ENCODE measurements around the gene CDK14. TPM values are rescaled to one million over a fixed set of nuclear protein-coding genes. Genes with fewer than 3 reads are reported as not detected.

The CDK14 gene
- total and polyA plus RNA-seq, 4 donors, result 4.2 to 12.4 (median 7.4) TPM

GRCh38 chr7:90877201-90877600 is 281.1 kb downstream of the CDK14 start:
- Histone ChIP-seq H3K27ac (ENCODE audit: low read depth in 1 of 2, low read length in 2 of 2) (no peak overlapping the region), H3K27me3 (ENCODE audit: control insufficient read depth in 4 of 4, insufficient read depth in 4 of 4, low read length in 3 of 4) (no peaks in the 10 kb centered on the region), H3K36me3 (ENCODE audit: control insufficient read depth in 4 of 4, insufficient read depth in 3 of 4, low read depth in 1 of 4, low read length in 3 of 4) (peaks cover 0 to 5% (median 2%) of the 10 kb centered on the region in 4 donors), H3K9me3 (ENCODE audit: control insufficient read depth in 4 of 4, low read length in 3 of 4) (no peaks in the 10 kb centered on the region), H3K4me3 (ENCODE audit: low read depth in 1 of 3, low read length in 3 of 3) (no peak overlapping the region), H3K9ac (ENCODE audit: low read depth in 1 of 2, low read length in 2 of 2) (no peak overlapping the region), H3K4me1 (ENCODE audit: control insufficient read depth in 4 of 4, insufficient read depth in 4 of 4, low read length in 3 of 4) (no peaks in the 10 kb centered on the region)
- no peak for DNase-seq (ENCODE audit: low spot score)
- no peak for TF ChIP-seq HNF4G (IDR thresholded peaks at IDR 0.05)
- TF ChIP-seq, protein P1, sequence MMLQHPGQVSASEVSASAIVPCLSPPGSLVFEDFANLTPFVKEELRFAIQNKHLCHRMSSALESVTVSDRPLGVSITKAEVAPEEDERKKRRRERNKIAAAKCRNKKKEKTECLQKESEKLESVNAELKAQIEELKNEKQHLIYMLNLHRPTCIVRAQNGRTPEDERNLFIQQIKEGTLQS (IDR thresholded peaks at IDR 0.05), result no peak
- TF ChIP-seq TAF1 (conservative IDR thresholded peaks at IDR 0.05), result no peak
- TF ChIP-seq FOXA1 (IDR thresholded peaks at IDR 0.05), result no peak
- TF ChIP-seq EGR1 (IDR thresholded peaks at IDR 0.05; ENCODE audit: low read depth in 2 of 2), result no peak
- no peak for TF ChIP-seq GABPA (IDR thresholded peaks at IDR 0.05 in 1 of 2, conservative IDR thresholded peaks at IDR 0.05 in 1 of 2)
- TF ChIP-seq NR2F2 (IDR thresholded peaks at IDR 0.05), result no peak
- no peak for TF ChIP-seq ZBTB33 (IDR thresholded peaks at IDR 0.05)
- TF ChIP-seq RXRA (IDR thresholded peaks at IDR 0.05), result no peak
- no peak for TF ChIP-seq REST (IDR thresholded peaks at IDR 0.05)
- no peak for TF ChIP-seq RAD21 (IDR thresholded peaks at IDR 0.05)
- TF ChIP-seq, protein P2, sequence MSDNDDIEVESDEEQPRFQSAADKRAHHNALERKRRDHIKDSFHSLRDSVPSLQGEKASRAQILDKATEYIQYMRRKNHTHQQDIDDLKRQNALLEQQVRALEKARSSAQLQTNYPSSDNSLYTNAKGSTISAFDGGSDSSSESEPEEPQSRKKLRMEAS (IDR thresholded peaks at IDR 0.05), result no peak
- no peak for TF ChIP-seq HNF4A (conservative IDR thresholded peaks at IDR 0.05)
- 48% methylated on average over 2 of the region's 2 CpGs for WGBS

DNA sequence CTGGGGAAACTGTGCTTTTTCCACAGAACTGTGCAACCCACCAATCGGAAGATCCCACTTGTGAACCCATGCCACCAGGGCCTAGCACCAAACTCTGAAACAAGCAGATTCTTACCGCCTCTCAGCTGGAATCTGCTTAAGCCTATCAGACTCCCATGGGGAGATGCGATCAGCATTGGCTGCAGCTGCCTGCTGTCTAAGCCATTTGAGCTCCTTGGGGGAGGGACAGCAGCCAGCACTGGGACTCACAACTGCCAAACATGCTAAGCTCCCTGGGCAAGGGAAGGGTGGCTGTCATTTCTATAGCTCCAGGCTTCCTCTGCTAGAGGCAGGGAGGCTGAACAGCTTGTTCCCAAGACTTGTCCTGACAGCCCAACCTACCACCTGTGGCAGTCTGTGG is 283.8 kb downstream of the CDK14 start:
- no peaks in the 10 kb centered on the region for H3K4me1 ChIP-seq (ENCODE audit: control insufficient read depth in 4 of 4, insufficient read depth in 4 of 4, low read length in 3 of 4)
- 93% methylated on average over 3 of the region's 3 CpGs for WGBS
- H3K9me3 ChIP-seq (ENCODE audit: control insufficient read depth in 4 of 4, low read length in 3 of 4), result no peaks in the 10 kb centered on the region
- DNase-seq (ENCODE audit: low spot score), result no peak
- no peak overlapping the region for H3K4me3 ChIP-seq (ENCODE audit: low read depth in 1 of 3, low read length in 3 of 3)
- no peak for TF ChIP-seq REST (IDR thresholded peaks at IDR 0.05)
- TF ChIP-seq ZBTB33 (IDR thresholded peaks at IDR 0.05), result no peak
- no peak for TF ChIP-seq CTCF (IDR thresholded peaks at IDR 0.05; ENCODE audit: low read depth, low read length, missing input control)
- no peak for TF ChIP-seq JUND (IDR thresholded peaks at IDR 0.05)
- no peak for TF ChIP-seq GABPA (IDR thresholded peaks at IDR 0.05 in 1 of 2, conservative IDR thresholded peaks at IDR 0.05 in 1 of 2)
- no peak for TF ChIP-seq FOXA2 (IDR thresholded peaks at IDR 0.05)
- no peak for TF ChIP-seq YY1 (IDR thresholded peaks at IDR 0.05)
- no peak for TF ChIP-seq FOXA1 (IDR thresholded peaks at IDR 0.05)
- TF ChIP-seq RXRA (IDR thresholded peaks at IDR 0.05), result no peak
- H3K36me3 ChIP-seq (ENCODE audit: control insufficient read depth in 4 of 4, insufficient read depth in 3 of 4, low read depth in 1 of 4, low read length in 3 of 4), result peaks cover 0 to 5% (median 2%) of the 10 kb centered on the region in 4 donors
- H3K27me3 ChIP-seq (ENCODE audit: control insufficient read depth in 4 of 4, insufficient read depth in 4 of 4, low read length in 3 of 4), result no peaks in the 10 kb centered on the region
- no peak overlapping the region for H3K27ac ChIP-seq (ENCODE audit: low read depth in 1 of 2, low read length in 2 of 2)
- no peak overlapping the region for H3K9ac ChIP-seq (ENCODE audit: low read depth in 1 of 2, low read length in 2 of 2)
